ENCODE measurements around the gene PRMT7.

Gene PRMT7

DNA sequence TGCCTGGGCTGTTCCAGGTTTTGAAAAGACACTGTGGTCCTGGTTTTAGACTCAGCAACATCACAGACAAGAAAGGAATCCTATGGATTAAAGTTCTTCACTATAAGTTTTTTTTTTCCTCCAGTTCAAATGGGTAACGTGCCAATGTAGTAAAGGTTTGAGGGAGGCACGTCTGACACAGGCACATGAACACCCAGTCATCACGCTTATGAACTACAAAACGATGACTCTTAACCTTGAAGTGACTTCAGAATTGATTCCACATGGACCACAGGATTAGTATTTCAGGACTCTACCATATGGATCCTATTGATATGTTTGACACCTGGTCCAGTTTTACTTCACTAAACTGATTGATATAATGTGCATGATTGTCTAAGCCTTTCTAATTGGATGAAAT, 2.3 kb downstream of the PRMT7 start:
- DNase-seq: no peak

DNA sequence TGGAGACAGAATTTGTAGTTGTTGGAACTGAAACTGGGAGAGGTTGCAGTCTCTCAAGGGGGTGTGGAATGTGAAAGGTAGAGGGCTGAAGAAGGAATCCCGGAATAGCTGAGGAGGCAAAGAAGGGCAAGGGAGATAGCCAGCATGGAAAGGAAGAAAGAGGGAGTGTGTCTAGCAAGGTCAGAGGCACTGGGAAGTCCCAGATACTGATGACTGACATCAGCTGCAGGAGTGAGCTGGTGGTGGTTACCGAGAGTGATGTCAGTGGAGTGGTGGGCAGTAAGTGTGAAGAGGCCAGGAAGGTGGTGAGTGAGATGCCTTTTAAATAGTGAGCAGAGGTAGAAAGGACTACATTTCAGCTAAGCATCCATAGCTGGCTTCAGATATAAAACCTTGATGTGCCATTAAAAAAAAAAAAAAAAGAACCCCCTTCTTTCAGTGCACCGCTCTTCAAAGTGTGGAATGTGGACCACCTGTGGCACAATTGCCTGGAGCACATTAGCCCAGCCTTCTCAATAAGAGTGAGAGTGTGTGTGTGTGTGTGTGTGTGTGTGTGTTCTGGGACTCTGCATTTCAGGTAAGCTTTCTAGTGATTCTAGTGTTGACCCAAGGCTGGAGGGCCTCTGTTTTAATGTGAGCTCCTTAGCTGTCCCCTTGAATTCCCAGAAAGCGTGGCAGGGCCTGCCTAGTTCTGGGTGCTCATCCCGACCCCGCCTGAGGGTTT, 8.5 kb downstream of the PRMT7 start:
- DNase-seq: no peak

DNA sequence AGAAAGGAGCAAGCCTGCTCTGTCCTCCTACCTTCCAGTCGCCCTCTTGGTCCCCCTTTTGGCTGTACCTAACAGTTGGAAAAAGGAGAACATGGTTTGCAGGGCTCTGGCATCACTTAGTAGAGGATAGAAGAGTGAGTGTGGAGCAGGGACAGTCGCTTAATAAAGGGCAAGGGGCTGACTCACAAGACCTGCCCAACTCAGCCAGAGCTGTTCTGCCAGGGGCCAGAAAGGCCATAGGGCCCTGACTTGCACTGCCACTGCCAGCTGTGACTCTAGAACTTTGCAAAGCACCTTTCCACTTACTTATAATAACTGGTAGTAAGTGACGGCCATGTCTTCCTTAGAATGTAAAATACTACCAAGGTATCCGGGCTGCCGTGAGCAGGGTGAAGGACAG, 13.5 kb downstream of the PRMT7 start:
- DNase-seq: no peak

DNA sequence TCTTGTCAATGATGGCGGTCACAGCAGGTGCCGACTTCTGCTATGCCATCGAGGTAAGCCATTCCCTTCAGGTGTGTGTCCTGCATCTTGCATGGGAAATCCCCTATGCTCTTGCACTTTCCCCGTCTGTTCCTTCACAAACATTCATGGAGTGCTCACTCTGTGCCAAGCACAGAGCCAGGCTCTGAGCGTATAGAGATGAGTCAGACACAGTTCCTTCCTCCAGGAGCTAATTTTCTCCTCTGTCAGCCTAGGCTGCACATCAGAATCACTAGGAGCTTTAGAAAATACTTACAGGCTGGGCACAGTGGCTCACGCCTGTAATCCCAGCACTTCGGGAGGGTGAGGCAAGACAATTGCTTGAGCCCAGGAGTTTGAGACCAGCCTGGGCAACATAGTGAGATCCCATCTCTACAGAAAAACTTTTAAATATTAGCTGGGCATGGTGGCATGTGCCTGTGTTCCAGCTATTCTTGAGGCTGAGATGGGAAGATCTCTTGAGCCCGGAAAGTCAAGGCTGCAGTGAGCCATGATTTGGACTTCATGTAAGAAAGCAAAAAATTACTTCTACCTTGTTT, 14.1 kb downstream of the PRMT7 start:
- no peak for DNase-seq

DNA sequence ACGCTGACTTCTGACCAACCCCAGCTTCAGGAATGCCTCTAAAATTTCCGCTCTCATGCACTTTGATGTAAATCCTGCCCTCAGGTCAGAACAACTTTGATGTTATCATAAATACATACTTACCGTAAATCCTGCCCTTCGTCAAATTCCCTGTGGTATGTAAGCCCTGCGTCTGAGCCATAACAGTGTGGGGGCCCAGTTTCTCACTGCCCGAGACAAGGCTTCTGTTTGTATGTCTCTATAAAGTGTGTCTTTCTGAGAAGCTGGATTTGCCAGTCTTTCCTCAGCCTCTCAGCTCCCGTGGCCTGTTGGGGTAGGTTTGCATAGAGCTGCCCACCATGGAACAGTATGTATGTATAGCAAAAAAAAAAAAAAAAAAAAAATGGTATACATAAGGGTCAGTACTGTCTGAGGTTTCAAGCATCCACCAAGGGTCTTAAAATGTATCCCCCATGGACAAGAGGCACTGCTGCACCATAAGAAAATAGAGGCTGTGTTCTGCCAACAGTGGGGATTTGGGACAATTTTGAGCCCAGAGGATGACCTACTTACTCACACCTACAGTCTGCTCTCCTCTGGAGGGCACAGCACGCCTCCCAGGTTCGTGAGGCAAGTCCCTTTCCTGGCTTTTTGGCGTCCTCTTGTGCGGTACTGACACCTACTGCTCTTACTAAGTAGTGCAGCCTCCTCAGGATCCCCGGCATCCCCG, 17.5 kb downstream of the PRMT7 start:
- DNase-seq: peak; percentile 80

DNA sequence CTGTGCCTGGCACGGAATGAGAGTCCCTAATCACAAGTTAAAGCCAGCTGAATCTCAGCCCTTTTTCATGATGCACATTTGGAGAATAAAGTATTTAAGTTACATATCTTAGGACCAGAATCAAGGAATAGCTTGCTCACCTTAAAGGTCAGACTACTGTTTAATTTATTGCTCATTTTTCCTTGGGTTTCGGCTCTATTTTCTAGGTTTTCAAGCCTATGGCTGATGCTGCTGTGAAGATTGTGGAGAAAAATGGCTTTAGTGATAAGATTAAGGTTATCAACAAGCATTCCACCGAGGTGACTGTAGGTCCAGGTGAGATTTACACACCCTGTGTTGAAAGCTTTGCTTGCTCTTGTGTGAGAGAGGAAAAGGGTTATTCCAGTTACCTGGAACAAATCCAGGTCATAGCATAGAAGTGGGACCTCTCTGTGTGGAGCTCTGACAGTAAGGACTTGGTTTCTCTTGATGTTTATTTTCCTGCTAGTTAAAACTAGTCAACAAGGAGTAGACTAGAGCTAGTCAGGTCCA, 18.1 kb downstream of the PRMT7 start:
- no peak for DNase-seq

DNA sequence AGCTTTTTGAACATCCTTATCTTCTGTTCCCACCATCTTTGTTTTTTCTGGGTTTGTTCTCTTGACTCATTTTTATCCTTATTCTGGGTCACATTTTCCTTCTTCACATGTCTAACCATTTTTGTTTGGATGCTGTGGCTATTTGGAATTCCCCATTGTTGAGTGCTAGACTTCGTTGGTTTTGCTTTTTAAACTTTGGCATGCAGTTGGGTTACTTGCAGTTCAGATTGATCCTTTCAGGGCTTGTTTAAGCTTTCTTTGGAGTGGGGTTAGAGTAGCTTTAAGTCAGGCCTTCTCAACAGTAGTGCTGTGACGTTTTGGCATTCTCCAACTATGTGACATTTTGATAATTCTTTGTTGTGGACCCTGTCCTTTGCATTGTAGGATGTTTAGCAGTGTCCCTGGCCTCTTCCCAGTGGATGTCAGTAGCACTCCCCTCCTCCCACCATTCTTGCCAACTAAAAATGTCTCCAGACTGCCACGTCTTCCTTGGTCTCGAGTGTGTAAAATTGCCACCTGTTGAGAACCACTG, 21.1 kb downstream of the PRMT7 start:
- DNase-seq: no peak

DNA sequence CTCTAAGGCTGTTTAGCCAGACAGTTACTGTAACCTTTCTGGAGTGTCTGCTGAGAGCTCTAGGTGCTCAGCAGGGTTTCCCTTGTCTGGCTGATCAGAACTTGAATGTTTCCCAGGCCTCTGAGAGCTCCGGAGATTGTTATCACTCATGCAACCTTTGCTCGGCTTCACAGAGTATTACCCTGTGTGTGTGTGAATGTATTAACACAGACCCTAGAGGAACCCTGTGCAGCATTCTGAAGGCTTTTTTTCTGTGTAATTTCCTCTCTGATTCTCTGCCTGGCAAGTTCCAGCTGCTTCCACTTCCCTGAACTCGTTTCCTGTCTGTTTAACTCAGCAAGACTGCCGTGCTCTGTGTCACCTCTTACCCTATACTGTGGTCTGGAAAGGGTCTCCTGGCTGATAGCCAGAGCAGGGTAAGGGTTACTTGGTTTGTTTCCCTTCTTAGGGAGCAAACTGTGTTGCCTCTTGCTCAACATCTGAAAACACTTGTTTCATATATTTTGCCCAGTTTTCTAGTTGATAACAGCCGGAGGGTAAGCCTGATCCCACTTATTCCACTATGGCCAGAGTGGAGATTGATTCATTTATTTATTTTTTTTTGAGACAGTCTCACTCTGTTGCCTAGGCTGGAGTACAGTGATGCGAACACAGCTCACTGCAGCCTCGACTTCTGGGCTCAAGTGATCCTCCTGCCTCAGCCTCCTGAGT, 21.7 kb downstream of the PRMT7 start:
- DNase-seq: no peak

DNA sequence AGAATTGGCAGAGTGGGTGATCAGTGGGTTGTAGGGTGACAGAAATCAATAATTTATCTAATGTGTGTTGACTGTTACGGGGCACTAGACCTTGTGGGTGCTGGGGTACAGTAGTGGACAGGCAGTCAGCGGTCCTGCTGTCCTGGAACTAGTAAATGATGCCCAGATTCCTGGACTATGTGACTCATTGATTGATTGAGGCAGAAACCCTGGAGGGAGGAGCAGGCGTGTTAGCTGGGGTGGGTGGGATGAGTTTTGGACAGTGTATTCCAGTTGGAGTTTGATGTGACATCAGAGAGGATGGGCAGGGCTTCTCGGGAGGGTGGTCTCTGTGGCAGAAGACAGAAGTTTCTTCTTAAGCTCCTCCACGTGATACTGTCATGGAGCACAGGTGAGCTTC, 24.4 kb downstream of the PRMT7 start:
- no peak for DNase-seq

DNA sequence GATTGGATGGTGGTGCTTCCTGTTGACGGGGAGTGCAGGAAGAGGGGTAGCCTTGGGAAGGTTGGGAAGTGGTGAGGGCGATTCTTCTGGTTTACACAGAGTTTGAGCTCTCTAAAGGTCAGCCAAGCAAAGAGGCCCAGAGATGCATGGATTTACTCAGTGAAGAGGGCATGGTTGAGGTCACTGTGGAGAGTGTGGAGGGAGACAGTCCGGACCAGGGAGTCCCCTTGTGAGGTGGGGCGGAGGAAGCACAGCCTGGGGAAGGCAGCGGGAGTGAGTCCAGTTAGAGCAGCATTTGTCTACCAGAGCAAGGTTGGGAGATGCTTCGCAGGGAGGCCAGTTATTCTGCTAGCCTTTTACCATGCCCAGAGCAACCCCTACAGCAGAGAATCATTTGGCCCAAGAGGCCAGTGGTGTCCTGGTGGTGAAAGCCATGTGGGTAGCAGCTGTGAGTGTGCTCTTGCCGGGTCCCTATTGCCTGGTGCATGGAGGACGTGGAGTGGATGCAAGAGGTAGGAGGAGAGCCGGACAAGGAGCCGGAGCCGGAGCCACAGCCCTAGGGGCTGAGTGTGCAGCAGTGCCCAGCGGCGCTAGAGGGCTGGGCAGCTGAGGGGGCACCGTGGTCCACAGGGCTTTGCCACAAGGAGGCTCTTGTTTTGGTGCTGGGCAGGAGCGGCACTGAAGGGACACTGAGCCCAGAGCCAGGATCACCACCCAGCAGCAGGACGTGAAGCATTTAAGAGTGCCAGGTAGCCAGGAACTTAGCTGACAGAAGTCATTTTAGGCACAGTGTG, 27.7 kb downstream of the PRMT7 start:
- no peak for DNase-seq

DNA sequence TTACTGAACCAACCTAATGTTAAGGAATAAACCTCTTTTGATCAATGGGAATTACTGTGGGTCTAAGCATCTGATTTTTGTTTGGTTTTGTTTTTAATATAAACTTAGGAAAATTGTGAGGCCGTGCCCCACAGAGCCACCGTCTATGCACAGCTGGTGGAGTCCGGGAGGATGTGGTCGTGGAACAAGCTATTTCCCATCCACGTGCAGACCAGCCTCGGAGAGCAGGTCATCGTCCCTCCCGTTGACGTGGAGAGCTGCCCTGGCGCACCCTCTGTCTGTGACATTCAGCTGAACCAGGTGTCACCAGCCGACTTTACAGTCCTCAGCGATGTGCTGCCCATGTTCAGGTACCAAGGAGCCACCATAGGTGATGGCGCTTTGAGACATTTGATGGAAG, 28.4 kb downstream of the PRMT7 start:
- no peak for DNase-seq

DNA sequence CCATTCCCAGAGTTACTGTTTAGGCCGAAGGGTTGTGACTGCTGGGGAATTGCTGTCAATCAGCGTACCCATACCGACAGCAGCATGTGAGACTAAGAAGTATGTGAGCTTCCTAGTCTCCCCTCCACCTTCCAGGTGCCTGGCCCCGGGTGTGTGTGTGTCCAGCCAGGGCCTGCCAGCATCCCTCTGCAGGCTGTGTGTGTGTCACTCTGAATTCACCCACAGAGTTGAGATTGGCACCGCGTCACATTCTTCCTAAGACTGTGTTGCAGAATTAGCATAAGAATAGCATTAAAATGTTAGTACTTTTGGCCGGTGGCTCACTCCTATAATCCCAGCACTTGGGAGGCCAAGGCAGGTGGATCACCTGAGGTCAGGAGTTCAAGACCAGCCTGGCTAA, 31.8 kb downstream of the PRMT7 start:
- no peak for DNase-seq

DNA sequence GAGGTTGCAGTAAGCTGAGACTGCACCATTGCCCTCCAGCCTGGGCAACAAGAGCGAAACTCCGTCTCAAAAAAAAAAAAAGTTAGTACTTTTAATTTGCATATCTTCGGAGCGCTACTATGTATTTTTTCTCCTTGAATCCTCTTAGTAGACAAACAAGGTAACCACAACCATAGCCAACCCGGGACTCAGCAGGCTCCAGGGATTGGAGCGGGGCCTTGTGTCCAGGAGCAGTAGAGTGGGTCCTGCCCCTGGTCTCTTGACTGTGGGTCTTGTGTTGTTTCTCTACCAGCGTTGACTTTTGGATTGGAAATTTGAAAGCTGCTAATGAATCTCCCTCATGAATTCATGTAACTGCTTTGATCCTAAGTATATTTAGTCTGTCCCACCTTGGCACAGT, 32.3 kb downstream of the PRMT7 start:
- DNase-seq: no peak

DNA sequence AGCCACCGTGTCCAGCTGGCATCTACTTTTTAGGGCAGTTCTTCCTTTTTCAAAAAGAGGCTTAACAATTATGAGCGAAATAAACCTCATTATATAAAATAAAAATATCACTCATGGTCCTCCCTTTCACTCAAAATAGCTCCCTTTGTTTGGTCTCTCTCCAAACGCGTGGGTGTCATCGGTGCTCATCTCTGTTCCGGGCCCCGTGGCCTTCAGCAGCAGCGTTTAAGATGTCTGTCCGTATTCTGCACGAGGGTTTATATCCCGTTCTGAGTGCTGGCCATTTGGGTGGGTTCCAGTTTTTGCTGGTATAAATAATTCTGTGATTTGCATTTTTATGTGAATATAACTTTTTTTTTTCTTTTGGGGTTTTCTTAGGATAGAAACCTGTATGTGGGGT, 33.4 kb downstream of the PRMT7 start:
- no peak for DNase-seq

DNA sequence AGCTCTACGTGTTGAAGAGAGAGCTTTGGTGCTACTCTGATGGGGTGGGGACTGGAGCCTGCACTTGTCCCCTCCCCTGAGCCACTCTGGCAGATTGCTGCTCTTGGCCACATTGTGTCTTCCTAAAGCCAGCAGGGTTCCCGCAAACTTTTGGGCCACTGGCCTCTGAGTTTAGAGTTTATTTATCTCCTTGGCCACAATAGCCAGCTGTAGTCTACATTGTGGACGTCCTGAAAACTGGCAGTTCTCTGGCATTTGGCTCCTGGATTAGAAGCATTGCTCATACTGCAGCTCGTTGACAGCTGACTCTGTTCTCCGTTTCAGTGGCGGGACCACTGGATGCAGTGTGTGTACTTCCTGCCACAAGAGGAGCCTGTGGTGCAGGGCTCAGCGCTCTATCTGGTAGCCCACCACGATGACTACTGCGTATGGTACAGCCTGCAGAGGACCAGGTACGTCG, 34.6 kb downstream of the PRMT7 start:
- no peak for DNase-seq

DNA sequence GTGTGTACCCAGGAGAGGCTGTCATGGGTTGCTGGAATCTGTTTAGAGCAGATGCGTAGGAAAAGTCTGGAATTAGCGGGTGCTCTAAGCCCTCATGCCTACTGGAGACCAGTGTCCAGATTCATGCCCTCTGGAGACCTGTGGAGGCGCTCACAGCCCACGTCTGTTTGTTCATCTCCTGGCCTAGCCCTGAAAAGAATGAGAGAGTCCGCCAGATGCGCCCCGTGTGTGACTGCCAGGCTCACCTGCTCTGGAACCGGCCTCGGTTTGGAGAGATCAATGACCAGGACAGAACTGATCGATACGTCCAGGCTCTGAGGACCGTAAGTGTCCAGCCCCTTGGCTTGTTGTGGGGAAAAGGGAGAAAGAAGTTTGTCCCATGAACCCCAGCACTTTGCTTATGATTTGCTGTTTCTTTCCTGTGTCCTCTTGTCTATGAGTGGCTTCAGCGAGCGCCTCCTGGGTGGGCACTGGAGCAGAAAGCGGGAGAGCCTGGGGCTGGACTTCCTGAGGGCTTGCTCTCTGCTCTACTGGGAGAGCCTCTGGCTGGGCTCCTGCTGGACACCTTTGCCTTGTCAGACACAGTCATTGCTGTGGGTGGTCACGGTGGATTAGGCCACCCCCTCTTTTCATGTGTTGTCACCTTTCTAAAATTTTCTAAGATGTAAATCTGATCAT, 35.3 kb downstream of the PRMT7 start:
- no peak for DNase-seq

DNA sequence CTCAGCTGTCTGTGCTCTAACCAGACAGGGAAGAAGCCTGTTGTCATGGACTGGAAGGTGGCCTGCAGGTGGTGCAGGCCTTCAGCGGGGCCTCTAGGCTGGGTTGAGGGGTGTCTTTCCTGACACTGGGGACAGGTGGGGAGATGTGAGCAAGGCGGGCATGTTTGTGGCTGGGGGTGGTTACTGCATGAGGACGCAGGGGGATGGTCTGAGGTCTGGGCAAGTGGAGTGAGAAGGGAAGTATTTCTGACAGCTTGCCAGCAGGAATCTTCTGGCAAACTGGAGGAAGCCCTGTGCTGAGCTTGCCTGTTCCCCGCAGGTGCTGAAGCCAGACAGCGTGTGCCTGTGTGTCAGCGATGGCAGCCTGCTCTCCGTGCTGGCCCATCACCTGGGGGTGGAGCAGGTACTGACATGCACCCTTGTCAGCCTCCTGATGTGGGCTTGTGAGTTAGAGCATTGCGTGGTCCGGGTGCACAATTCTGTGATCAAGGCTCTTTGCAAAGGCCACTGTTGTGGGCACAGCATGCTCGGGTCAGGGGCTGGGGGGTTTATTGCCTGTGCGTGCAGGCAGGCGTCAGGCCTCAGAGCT, 36.2 kb downstream of the PRMT7 start:
- DNase-seq: no peak

DNA sequence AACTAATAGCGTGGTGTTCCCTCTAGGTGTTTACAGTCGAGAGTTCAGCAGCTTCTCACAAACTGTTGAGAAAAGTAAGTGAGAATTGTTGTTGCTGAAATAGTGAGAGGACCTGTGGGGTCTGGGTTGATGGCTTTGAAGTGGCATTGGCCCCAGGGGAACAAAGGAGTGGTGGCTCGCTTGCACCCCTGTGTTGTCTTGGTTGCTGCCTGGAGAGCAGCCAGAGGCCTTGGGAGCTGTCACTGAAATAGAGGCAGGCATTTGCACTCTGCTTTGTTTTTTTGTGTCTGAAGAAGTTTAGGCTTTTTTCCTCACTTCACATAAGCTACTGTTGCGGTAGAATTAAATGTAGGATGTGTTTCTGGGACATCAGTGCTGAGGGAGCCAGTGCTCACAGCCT, 36.8 kb downstream of the PRMT7 start:
- no peak for DNase-seq

DNA sequence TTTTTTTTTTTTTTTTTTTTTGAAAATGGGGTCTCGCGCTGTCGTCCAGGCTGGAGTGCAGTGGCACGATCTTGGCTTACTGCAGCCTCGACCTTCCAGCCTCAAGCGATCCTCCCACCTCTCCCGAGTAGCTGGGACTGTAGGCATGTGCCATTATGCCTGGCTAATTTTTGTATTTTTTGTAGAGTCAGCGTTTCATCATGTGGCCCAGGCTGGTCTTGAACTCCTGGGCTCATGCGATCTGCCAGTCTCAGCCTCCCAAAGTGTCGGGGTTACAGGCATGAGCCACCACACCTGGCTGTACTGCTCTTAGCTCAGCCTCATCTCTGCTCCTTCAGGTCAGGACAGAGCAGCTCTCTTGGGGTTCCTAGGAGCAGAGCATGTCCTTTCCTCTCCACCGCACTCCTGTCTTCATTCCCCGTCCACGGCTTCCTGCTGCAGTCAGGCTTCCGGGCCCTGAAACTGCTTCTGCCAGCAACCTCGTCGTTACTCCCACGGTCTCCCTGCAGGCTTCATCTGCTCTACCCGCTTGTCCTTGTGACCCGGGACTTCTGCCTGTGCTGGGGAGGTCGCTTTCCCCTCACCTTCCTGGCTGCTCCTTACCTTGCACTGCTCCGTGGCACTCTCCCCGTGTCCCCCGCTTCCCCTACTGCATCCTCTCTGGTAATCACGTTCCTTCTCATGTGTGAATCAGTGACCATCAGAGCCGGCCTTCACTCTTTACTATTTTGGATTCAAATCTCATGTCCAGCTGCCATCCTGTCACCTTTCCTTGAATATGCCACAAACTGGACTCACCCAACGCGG, 38.0 kb downstream of the PRMT7 start:
- no peak for DNase-seq

DNA sequence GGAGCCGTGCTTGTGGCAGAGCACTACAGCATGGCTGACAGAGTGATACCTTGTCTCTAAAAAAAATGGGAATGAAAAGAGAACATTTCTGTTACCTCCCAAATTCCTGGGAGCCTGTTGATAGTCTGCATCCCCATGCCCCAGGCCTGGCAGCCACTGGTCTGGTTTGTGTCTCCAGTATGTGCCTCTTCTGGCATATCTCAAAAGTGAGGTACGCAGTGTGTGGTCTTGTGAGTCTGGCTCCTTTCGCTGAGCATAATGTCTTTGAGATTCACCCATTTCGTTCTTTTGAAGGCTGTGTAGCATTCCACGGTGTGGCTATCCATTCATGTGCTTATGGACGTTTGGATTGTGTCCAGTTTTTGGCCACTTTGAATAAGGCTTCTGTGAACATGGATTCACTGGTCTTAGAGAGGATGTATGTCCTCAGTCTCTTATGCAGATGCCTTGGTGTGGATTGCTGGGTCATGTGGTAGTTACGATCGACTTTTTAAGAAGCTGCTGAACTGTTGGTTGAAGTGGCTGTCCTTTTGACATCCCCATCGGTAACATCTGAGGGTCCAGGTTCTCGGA, 39.1 kb downstream of the PRMT7 start:
- no peak for DNase-seq

All from retina (tissue), 1 donor.